NT2/D1 (cell line): Measurements from ENCODE around the gene SCNM1.

Experiments
- SUZ12 ChIP-seq: IDR thresholded peaks from 2 replicates; pipeline ENCODE4 v1.6.1; 2011; ENCODE audit not compliant: insufficient read length, insufficient read depth; ENCODE audit errors: extremely low read depth
- YY1 ChIP-seq: IDR thresholded peaks from 2 replicates; pipeline ENCODE4 v1.6.1; 2011; ENCODE audit not compliant: insufficient read length, insufficient read depth
- ZNF274 ChIP-seq: IDR thresholded peaks from 2 replicates; pipeline ENCODE4 v1.6.1; 2011; ENCODE audit warnings: mild to moderate bottlenecking, low read depth, low read length

DNA sequence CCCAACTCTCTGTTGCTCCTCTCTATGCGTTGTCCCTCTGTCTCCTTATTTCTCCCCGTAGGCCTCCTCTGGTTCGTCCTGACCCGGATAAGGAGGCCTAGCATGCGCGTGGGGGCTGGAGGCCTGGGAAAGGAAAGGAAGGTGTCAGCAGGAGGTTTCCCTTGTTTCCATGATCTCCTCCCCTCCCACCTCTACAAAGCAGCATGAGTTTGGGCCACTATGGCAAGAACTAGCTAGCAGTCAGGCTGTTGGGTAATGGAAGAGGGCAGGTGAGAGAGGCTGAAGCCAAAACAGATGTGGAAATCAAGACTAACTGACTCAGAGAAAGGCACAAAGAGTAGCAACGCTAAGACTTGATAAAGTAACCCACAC, 18.8 kb upstream of the SCNM1 start:
- TF ChIP-seq YY1 (no peak), SUZ12 (no peak), ZNF274 (no peak)
